Natural killer cell (primary cell): Measurements from ENCODE around the gene TGFBI. TPM values are rescaled to one million over a fixed set of nuclear protein-coding genes. Genes with fewer than 3 reads are reported as not detected.

Experiments used
- ATAC-seq, 3 donors: fragments of 150-1000 bp in 2 of 3; fragments of 200-7000 bp in 1 of 3; cut with Tn5 transposase; 1 replicate in 1 of 3; 2 replicates in 2 of 3; pipeline ENCODE4 v1.10.0; 2021; ENCODE audit warnings: mild to moderate bottlenecking in 2 of 3, moderate library complexity in 2 of 3
- DNase-seq, 2 donors: peaks; one replicate each; pipeline versions ENCODE4 v3.0.0 to v3.0.0-alpha.2; 2013 to 2021; ENCODE audit warnings: mixed read lengths in 1 of 2
- H3K27ac ChIP-seq: one replicate; pipeline ENCODE4 v1.5.1; 2013; ENCODE audit warnings: mild to moderate bottlenecking, low read length
- H3K27me3 ChIP-seq: one replicate; pipeline ENCODE4 v1.6.1; 2013; ENCODE audit warnings: low read length; ENCODE audit not compliant: control insufficient read depth, insufficient read depth
- H3K36me3 ChIP-seq: one replicate; pipeline ENCODE4 v1.6.1; 2013; ENCODE audit warnings: low read length; ENCODE audit not compliant: control insufficient read depth, insufficient read depth
- H3K4me1 ChIP-seq: one replicate; pipeline ENCODE4 v1.6.1; 2013; ENCODE audit warnings: low read length; ENCODE audit not compliant: control insufficient read depth, insufficient read depth
- H3K4me3 ChIP-seq: one replicate; pipeline ENCODE4 v1.5.1; 2013; ENCODE audit warnings: low read length
- H3K9me3 ChIP-seq: one replicate; pipeline ENCODE4 v1.6.1; 2013; ENCODE audit warnings: low read length; ENCODE audit not compliant: control insufficient read depth, insufficient read depth
- H3K27ac Mint-ChIP-seq, 2 donors: one replicate each; pipeline ENCODE4 v1.8.0; 2022; ENCODE audit warnings: mild to moderate bottlenecking in 2 of 2, mixed read lengths in 2 of 2, moderate library complexity in 1 of 2
- H3K27me3 Mint-ChIP-seq, 2 donors: one replicate each; pipeline ENCODE4 v1.8.0; 2022; ENCODE audit warnings: low read depth in 2 of 2, mixed read lengths in 2 of 2
- H3K36me3 Mint-ChIP-seq: one replicate; pipeline ENCODE4 v1.8.0; 2022; ENCODE audit warnings: mixed read lengths
- H3K4me1 Mint-ChIP-seq, 2 donors: one replicate each; pipeline ENCODE4 v1.8.0; 2022; ENCODE audit warnings: mixed read lengths in 2 of 2
- H3K4me3 Mint-ChIP-seq: one replicate; pipeline ENCODE4 v1.8.0; 2022; ENCODE audit warnings: mild to moderate bottlenecking, moderate library complexity, mixed read lengths
- H3K9me3 Mint-ChIP-seq, 2 donors: one replicate each; pipeline ENCODE4 v1.8.0; 2022; ENCODE audit warnings: mixed read lengths in 2 of 2
- CTCF ChIP-seq: fragments of 200-600 bp; IDR thresholded peaks from one replicate; pipeline ENCODE4 v1.8.0; 2022; ENCODE audit warnings: antibody characterized with exemption
- WGBS: methylation state at CpG from one replicate; pipeline ENCODE4 v1.1.7; 2013; ENCODE audit warnings: missing lambda C conversion rate; ENCODE audit not compliant: insufficient coverage; 5-methylcytosine and 5-hydroxymethylcytosine counted together
- intact Hi-C: fragments of 100-400 bp; cut with micrococcal nuclease; formaldehyde crosslinking; loops from one replicate; pipeline ENCODE4 v1.14.2; 2022
- total RNA-seq, 4 donors: library from RNA; stranded (reverse); fragments of 120-200 nt in 1 of 4; gene quantifications; one replicate each; pipeline versions ENCODE4 v1.2.3 to v1.2.4, GENCODE V29; 2013 to 2022

Gene TGFBI
- total RNA-seq, 3 donors from 2014 or later (not counting 1 experiment from before 2014, with no cell fraction given), result 6.7 to 19.6 (median 18.5) TPM

DNA sequence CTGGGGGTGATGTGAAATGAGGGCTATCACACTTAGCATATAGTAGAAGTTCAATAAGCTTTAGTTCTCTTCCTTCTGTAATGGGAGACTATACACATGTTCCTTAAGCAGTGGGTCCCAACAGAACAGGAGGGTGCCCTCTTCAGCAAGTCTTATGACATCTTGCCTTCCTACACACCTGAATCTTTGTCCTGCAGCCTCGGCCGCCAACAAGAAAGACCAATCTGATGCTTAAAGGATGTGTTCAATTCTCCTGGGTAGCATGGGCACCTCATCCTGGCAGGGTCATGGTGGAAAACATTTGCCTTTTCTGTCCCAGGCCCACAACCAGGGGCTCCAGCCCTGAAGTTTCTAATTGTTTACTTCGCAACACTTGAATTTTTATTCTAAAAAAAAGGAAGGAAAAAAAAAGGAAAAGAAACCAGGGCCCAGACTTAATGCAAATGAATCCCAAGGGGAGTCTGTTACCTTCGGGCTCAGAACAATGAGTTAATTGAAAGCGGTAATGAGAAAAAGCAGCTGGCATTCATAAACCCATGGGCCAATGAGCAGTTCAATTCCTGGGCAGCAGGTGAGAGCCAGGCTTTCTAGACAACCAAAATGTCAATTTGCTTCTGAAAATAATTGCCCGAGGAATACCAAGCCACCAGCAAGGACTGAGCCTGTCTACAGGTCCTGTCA, 77.7 kb downstream of the TGFBI start:
- H3K36me3 ChIP-seq, result no peaks in the 10 kb centered on the region
- Mint-ChIP-seq H3K4me3 (no peak overlapping the region), H3K9me3 (no peaks in the 10 kb centered on the region), H3K27me3 (peaks cover 4 to 7% of the 10 kb centered on the region in 2 donors), H3K36me3 (no peaks in the 10 kb centered on the region), H3K4me1 (no peaks in the 10 kb centered on the region), H3K27ac (no peak overlapping the region)
- DNase-seq (no peak), ATAC-seq (no peak)
- H3K4me1 ChIP-seq, result no peaks in the 10 kb centered on the region
- no peak overlapping the region for H3K27ac ChIP-seq
- TF ChIP-seq CTCF, result no peak
- no peaks in the 10 kb centered on the region for H3K27me3 ChIP-seq
- no peak overlapping the region for H3K4me3 ChIP-seq
- intact Hi-C loops, result no loop called here
- no peaks in the 10 kb centered on the region for H3K9me3 ChIP-seq
- 92% methylated on average over 6 of the region's 6 CpGs for WGBS

GRCh38 chr5:136108180-136108611, 79.4 kb downstream of the TGFBI start:
- Histone ChIP-seq H3K4me1 (no peaks in the 10 kb centered on the region), H3K4me3 (no peak overlapping the region), H3K27ac (no peak overlapping the region), H3K9me3 (no peaks in the 10 kb centered on the region), H3K36me3 (no peaks in the 10 kb centered on the region), H3K27me3 (no peaks in the 10 kb centered on the region)
- peaks cover 6 to 7% of the 10 kb centered on the region in 2 donors for H3K27me3 Mint-ChIP-seq
- ATAC-seq, result no peak
- TF ChIP-seq CTCF, result no peak
- H3K4me1 Mint-ChIP-seq, result no peaks in the 10 kb centered on the region
- intact Hi-C loops, result no loop called here
- 87% methylated on average over 2 of the region's 2 CpGs for WGBS
- no peak overlapping the region for H3K4me3 Mint-ChIP-seq
- DNase-seq, result no peak
- H3K36me3 Mint-ChIP-seq, result no peaks in the 10 kb centered on the region
- no peak overlapping the region for H3K27ac Mint-ChIP-seq
- H3K9me3 Mint-ChIP-seq, result no peaks in the 10 kb centered on the region

- TF ChIP-seq CTCF, result no peak
- ATAC-seq (no peak), DNase-seq (no peak)
- 100% methylated on average over 1 of the region's 1 CpG for WGBS
- intact Hi-C loops, result no loop called here
- Mint-ChIP-seq H3K36me3 (no peaks in the 10 kb centered on the region), H3K4me3 (no peak overlapping the region), H3K27ac (no peak overlapping the region), H3K9me3 (no peaks in the 10 kb centered on the region), H3K27me3 (peaks cover 7 to 10% of the 10 kb centered on the region in 2 donors), H3K4me1 (no peaks in the 10 kb centered on the region)
- no peaks in the 10 kb centered on the region for H3K4me1 ChIP-seq
- no peak overlapping the region for H3K4me3 ChIP-seq
- no peak overlapping the region for H3K27ac ChIP-seq
- H3K27me3 ChIP-seq, result no peaks in the 10 kb centered on the region
- H3K9me3 ChIP-seq, result no peaks in the 10 kb centered on the region
- no peaks in the 10 kb centered on the region for H3K36me3 ChIP-seq
Measured at GRCh38 chr5:136108766-136109165, 80.0 kb downstream of the TGFBI start.
